ENCODE data around the gene CD72.

Gene CD72

DNA sequence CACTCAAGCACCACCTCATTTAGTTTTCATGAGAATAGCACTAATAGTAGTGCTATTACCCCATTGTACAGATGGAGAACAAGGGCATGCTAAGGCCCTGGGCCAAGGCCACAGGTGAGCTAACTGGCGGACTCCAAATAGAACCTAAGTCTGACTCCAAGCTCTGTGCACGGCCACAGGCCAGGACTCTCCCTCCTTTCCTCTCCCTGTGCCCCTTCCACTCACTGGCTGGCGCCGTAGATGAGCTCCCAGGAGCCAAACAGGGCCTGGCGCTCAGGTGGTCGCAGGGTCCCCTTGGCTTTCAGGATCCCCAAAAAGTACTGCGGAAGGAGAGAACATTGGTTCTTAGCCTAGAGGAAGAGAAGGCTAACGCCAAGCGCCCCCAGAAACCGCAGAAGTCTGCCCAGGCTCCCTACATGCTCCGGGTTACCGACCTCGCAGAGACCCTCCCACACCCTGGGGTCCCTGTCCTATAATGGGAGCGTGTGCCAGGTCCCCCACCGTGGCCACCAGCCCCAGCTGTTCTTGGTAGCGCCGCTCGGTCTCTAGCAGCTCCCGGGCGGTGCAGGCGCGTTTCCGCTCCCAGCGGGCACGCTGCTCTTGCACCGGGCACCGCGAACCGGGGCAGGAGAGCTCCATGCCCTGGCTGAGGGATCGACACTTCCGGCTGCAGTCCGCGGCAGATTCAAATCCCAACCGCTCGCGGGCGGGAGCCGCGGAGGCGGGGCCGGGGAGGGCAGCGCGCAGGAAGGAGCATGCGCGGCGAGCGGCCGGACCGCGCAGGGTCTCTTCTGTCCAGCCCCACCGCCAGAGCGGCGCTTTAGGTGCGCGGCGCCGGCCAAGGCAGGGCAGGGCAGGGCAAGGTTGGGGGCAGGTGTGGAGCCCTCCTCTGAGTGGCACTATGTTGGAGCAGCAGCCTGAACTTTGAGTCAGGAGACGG, 46.6 kb upstream of the CD72 start, which contains the start of gene ARHGEF39:
ARHGEF39 (minus strand) TSS at position 665 of the 940 bp plus-strand sequence; CDS start at position 639, 26 bp downstream.
- H3K4me3 Mint-ChIP-seq, result peak within 1 kb of the TSS; percentile 85 to 87 (median 87)
- H3K27ac Mint-ChIP-seq, result peak within 1 kb of the TSS; percentile 78 to 89 (median 84)
- peaks cover 19% of the 10 kb centered on the region for H3K36me3 Mint-ChIP-seq (ENCODE audit: low read depth)
- no peaks in the 10 kb centered on the region for H3K9me3 Mint-ChIP-seq
- peaks cover 63% of the 10 kb centered on the region for H3K4me1 Mint-ChIP-seq
- TF ChIP-seq, protein P1, sequence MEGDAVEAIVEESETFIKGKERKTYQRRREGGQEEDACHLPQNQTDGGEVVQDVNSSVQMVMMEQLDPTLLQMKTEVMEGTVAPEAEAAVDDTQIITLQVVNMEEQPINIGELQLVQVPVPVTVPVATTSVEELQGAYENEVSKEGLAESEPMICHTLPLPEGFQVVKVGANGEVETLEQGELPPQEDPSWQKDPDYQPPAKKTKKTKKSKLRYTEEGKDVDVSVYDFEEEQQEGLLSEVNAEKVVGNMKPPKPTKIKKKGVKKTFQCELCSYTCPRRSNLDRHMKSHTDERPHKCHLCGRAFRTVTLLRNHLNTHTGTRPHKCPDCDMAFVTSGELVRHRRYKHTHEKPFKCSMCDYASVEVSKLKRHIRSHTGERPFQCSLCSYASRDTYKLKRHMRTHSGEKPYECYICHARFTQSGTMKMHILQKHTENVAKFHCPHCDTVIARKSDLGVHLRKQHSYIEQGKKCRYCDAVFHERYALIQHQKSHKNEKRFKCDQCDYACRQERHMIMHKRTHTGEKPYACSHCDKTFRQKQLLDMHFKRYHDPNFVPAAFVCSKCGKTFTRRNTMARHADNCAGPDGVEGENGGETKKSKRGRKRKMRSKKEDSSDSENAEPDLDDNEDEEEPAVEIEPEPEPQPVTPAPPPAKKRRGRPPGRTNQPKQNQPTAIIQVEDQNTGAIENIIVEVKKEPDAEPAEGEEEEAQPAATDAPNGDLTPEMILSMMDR (IDR thresholded peaks at IDR 0.05; ENCODE audit: unreplicated experiment in 3 of 3), result peak in 2 of 3 experiments; percentile 18 to 38
- no peaks in the 10 kb centered on the region for H3K27me3 Mint-ChIP-seq (ENCODE audit: low read depth)

DNA sequence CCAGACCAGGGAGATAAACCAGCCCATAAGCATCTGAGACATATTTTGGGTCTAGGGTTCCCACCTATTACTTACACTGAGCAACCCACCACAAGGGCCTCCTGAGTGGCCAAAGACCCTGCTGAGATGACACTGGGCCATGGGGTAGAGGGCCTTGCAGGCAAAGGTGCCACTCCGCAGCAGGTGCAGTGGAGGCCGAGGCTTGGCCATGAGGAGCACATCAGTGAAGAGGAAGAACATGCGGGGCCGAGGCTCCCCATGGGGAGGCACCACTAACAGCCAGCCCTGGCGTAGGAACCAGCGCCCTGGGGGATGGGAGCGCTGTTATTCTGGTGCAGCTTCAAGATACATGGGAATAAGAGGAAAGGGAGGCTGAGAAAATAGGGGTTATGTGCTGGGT, 44.2 kb upstream of the CD72 start:
- Mint-ChIP-seq H3K9me3 (no peaks in the 10 kb centered on the region), H3K27me3 (ENCODE audit: low read depth) (peaks cover 5% of the 10 kb centered on the region), H3K4me1 (peaks cover 63% of the 10 kb centered on the region), H3K4me3 (peak overlapping the region; percentile 1 to 87 (median 37)), H3K27ac (peak overlapping the region in 2 of 3 experiments; percentile 58 to 73), H3K36me3 (ENCODE audit: low read depth) (peaks cover 28% of the 10 kb centered on the region)
- TF ChIP-seq, protein P1 (IDR thresholded peaks at IDR 0.05; ENCODE audit: unreplicated experiment in 3 of 3), result no peak

DNA sequence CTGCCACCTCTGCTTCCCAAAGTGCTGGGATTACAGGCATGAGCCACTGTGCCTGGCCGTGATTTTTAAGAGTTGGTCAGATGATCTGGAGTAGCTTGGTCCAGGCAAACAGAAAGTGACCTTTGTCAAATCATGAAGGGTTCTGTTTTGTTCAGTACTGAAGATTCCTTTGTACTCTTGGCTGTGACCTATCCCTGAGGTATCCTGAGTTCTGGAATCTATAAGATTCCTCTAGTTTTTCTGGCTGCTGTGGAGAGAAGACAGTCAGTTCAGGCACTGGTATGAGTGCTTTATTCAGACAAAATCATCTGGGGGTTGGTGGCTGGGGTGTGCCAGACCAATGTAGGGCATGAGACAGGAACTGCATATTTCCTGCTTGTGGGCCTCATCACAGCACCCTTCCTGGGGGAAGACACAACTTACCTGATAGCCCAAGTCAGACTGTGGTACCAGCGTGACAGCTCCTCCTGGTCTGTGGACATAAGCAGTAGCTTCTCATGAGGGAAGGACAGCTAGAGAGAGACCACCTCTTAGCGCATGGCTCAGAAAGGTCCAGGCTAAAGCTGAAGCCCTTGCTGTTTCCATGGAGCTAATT, 43.6 kb upstream of the CD72 start:
- H3K4me1 Mint-ChIP-seq, result peaks cover 68% of the 10 kb centered on the region
- peaks cover 28% of the 10 kb centered on the region for H3K36me3 Mint-ChIP-seq (ENCODE audit: low read depth)
- TF ChIP-seq, protein P1 (IDR thresholded peaks at IDR 0.05; ENCODE audit: unreplicated experiment in 3 of 3), result no peak
- peaks cover 5% of the 10 kb centered on the region for H3K27me3 Mint-ChIP-seq (ENCODE audit: low read depth)
- H3K9me3 Mint-ChIP-seq, result no peaks in the 10 kb centered on the region
- H3K4me3 Mint-ChIP-seq, result peak overlapping the region; percentile 37 to 87 (median 45)
- H3K27ac Mint-ChIP-seq, result peak overlapping the region; percentile 45 to 73 (median 53)

DNA sequence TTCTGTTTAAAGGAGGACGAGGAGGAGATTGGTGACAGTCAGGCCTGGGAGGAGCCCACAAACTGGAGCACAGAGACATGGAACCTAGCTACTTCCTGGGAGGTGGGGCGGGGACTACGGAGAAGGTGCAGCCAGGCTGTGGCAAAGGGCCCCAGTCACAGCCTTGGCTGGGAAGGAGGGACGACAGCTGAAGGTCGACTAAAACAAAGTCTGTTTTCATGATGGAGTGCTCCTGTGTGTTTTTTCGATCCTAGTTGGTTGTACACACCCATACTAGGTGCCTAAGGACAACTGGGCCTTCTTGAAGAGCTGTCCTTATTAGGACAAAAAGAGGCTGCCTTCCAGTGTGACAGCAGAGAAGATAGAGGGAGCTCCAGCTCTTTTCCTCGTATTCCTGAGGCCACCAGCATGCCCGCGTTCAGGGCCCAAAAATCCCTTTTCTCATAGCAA, 42.8 kb upstream of the CD72 start:
- Mint-ChIP-seq H3K27me3 (ENCODE audit: low read depth) (peaks cover 5% of the 10 kb centered on the region), H3K36me3 (ENCODE audit: low read depth) (peaks cover 28% of the 10 kb centered on the region), H3K4me3 (peak overlapping the region; percentile 58 to 86 (median 82)), H3K4me1 (peaks cover 68% of the 10 kb centered on the region), H3K27ac (peak overlapping the region; percentile 80 to 94 (median 92)), H3K9me3 (no peaks in the 10 kb centered on the region)
- TF ChIP-seq, protein P1 (IDR thresholded peaks at IDR 0.05; ENCODE audit: unreplicated experiment in 3 of 3), result peak; percentile 16 to 47 (median 45)

DNA sequence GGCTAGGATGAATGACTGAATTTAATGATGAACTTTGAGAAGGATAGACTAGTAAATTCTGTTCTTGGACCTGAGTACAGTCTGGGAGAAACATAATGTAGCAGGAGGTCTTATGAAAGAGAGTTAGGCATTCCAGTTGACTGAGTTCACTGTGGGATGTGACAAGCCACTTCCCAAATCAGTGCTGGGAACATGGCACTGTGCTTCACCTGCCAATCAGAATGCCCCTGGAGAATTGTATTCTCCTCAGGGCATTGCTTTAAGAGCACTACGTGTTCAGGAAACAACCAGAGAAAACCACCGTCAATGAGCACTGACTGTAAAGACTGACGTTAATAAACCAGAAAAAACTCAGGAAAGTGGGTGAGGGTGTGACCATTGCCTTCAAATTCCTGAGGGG, 41.1 kb upstream of the CD72 start:
- Mint-ChIP-seq H3K4me1 (peaks cover 60% of the 10 kb centered on the region), H3K36me3 (ENCODE audit: low read depth) (peaks cover 28% of the 10 kb centered on the region), H3K27me3 (ENCODE audit: low read depth) (peaks cover 5% of the 10 kb centered on the region), H3K9me3 (no peaks in the 10 kb centered on the region), H3K27ac (peak overlapping the region; percentile 99), H3K4me3 (peak overlapping the region; percentile 78 to 88 (median 84))
- TF ChIP-seq, protein P1 (IDR thresholded peaks at IDR 0.05; ENCODE audit: unreplicated experiment in 3 of 3), result no peak

All from nephron (organoid).